H1 (cell line): ENCODE measurements around the gene RELN. TPM values are rescaled to one million over a fixed set of nuclear protein-coding genes. Genes with fewer than 3 reads are reported as not detected.

Experiments used
- CTCF ChIA-PET: fragments of 300-600 bp; sonication (Branson Sonifier 250); formaldehyde crosslinking; loops from one replicate; lab custom pipeline; 2021; ENCODE audit not compliant: partially characterized antibody; lab: Charles Lee
- POLR2A ChIA-PET: fragments of 300-600 bp; sonication (Branson Sonifier 250); formaldehyde crosslinking; loops from one replicate; lab custom pipeline; 2021; ENCODE audit warnings: inconsistent platforms; ENCODE audit not compliant: partially characterized antibody; lab: Charles Lee
- DNase-seq, 2 experiments: peaks; one replicate each; pipeline versions ENCODE4 v3.0.0 to v3.0.0-alpha.2; 2010 to 2022; ENCODE audit warnings: low spot score in 2 of 2, low read depth in 1 of 2, mixed read lengths in 1 of 2
- FAIRE-seq: peaks from 2 replicates; lab custom pipeline; 2011; peaks lifted over from hg19 to GRCh38; lab: Jason Lieb, UNC
- H2AFZ ChIP-seq: 2 replicates; pipeline ENCODE4 v1.8.1; 2012; ENCODE audit warnings: low read length, inconsistent platforms
- H2AK5ac ChIP-seq: 2 replicates; pipeline ENCODE4 v1.6.1; 2013; ENCODE audit warnings: low read depth, low read length
- H2BK120ac ChIP-seq: replicated peaks from 2 replicates; pipeline ENCODE3; 2013; ENCODE audit warnings: low read depth, low read length, inconsistent platforms
- H2BK12ac ChIP-seq: 2 replicates; pipeline ENCODE4 v1.6.1; 2013; ENCODE audit warnings: low read depth, low read length
- H2BK15ac ChIP-seq: 2 replicates; pipeline ENCODE4 v1.6.1; 2013; ENCODE audit warnings: low read length
- H2BK20ac ChIP-seq: 2 replicates; pipeline ENCODE4 v1.6.1; 2013; ENCODE audit warnings: low read length
- H2BK5ac ChIP-seq: 2 replicates; pipeline ENCODE4 v1.6.1; 2013; ENCODE audit warnings: low read depth, low read length
- H3K14ac ChIP-seq: 2 replicates; pipeline ENCODE4 v1.6.1; 2013; ENCODE audit warnings: inconsistent platforms; ENCODE audit not compliant: insufficient read length
- H3K18ac ChIP-seq: 2 replicates; pipeline ENCODE4 v1.6.1; 2013; ENCODE audit warnings: low read length; ENCODE audit errors: extremely low read depth
- H3K23ac ChIP-seq: 2 replicates; pipeline ENCODE4 v1.6.1; 2013; ENCODE audit warnings: inconsistent platforms; ENCODE audit not compliant: insufficient read length
- H3K23me2 ChIP-seq: 2 replicates; pipeline ENCODE4 v1.6.1; 2013; ENCODE audit warnings: low read depth, low read length
- H3K27ac ChIP-seq: 2 replicates; pipeline ENCODE4 v1.6.1; 2011; ENCODE audit warnings: low read depth, low read length, inconsistent platforms
- H3K27me3 ChIP-seq, 4 experiments: replicated peaks in 1 of 4; 1 replicate in 1 of 4; 2 replicates in 3 of 4; pipeline versions ENCODE4 v1.6.1 to v1.8.1; 2011 to 2013; ENCODE audit warnings: low read length in 3 of 4, mild to moderate bottlenecking in 3 of 4, inconsistent platforms in 2 of 4, mixed read lengths in 2 of 4, moderate library complexity in 1 of 4; ENCODE audit not compliant: control insufficient read depth in 3 of 4, insufficient read depth in 3 of 4; ENCODE audit errors: extremely low read depth in 1 of 4
- H3K36me3 ChIP-seq, 4 experiments: 2 replicates each; pipeline versions ENCODE4 v1.6.1 to v1.8.1; 2011 to 2013; ENCODE audit warnings: mild to moderate bottlenecking in 4 of 4, low read length in 3 of 4, moderate library complexity in 2 of 4, control low read depth in 1 of 4, inconsistent platforms in 1 of 4; ENCODE audit not compliant: insufficient read depth in 4 of 4, control insufficient read depth in 2 of 4
- H3K4ac ChIP-seq: replicated peaks from 2 replicates; pipeline ENCODE3; 2013; ENCODE audit warnings: low read length, low read depth, mixed read lengths, inconsistent platforms; ENCODE audit not compliant: insufficient read length
- H3K4me1 ChIP-seq, 4 experiments: replicated peaks in 1 of 4; 1 replicate in 1 of 4; 2 replicates in 3 of 4; pipeline versions ENCODE4 v1.6.1 to v1.8.1; 2011 to 2013; ENCODE audit warnings: low read length in 3 of 4, inconsistent platforms in 2 of 4, mixed read lengths in 1 of 4; ENCODE audit not compliant: insufficient read depth in 4 of 4, control insufficient read depth in 3 of 4
- H3K4me2 ChIP-seq, 2 experiments: 2 replicates each; pipeline versions ENCODE4 v1.6.1 to v1.8.1; 2011 to 2013; ENCODE audit warnings: low read depth in 2 of 2, low read length in 2 of 2, control low read depth in 1 of 2, inconsistent platforms in 1 of 2, mild to moderate bottlenecking in 1 of 2; ENCODE audit not compliant: insufficient read depth in 1 of 2
- H3K4me3 ChIP-seq, 4 experiments: fragments of 200-600, 300-600 bp in 1 of 4; sonication (generic), shearing (Covaris generic), sonication (Bioruptor Twin) in 1 of 4; 2 replicates each; pipeline versions ENCODE4 v1.5.1 to v1.8.1; 2011 to 2016; ENCODE audit warnings: low read length in 4 of 4, low read depth in 3 of 4, control low read depth in 2 of 4, inconsistent platforms in 2 of 4, mild to moderate bottlenecking in 2 of 4, mixed read lengths in 1 of 4, moderate library complexity in 1 of 4; ENCODE audit not compliant: insufficient read depth in 2 of 4; ENCODE audit errors: extremely low read depth in 1 of 4
- H3K56ac ChIP-seq: replicated peaks from 2 replicates; pipeline ENCODE3; 2013; ENCODE audit warnings: low read depth, mild to moderate bottlenecking, mixed read lengths, low read length, inconsistent platforms; ENCODE audit not compliant: insufficient read length
- H3K79me1 ChIP-seq: 2 replicates; pipeline ENCODE4 v1.6.1; 2013; ENCODE audit warnings: low read depth, low read length, control low read depth
- H3K79me2 ChIP-seq, 2 experiments: 2 replicates each; pipeline versions ENCODE4 v1.6.1 to v1.8.1; 2012 to 2013; ENCODE audit warnings: low read length in 2 of 2, mild to moderate bottlenecking in 2 of 2, inconsistent platforms in 1 of 2; ENCODE audit not compliant: insufficient read depth in 2 of 2, control insufficient read depth in 1 of 2
- H3K9ac ChIP-seq, 4 experiments: replicated peaks in 1 of 4; 1 replicate in 1 of 4; 2 replicates in 3 of 4; pipeline versions ENCODE4 v1.6.1 to v1.8.1; 2011 to 2013; ENCODE audit warnings: low read depth in 3 of 4, low read length in 3 of 4, control low read depth in 2 of 4, mild to moderate bottlenecking in 2 of 4, moderate library complexity in 2 of 4, inconsistent platforms in 1 of 4; ENCODE audit errors: extremely low read depth in 1 of 4
- H3K9me3 ChIP-seq, 2 experiments: 2 replicates each; pipeline versions ENCODE4 v1.6.1 to v1.8.1; 2012 to 2013; ENCODE audit warnings: mild to moderate bottlenecking in 2 of 2, moderate library complexity in 2 of 2, control low read depth in 1 of 2, inconsistent platforms in 1 of 2, low read depth in 1 of 2, low read length in 1 of 2, mixed read lengths in 1 of 2; ENCODE audit not compliant: insufficient read depth in 2 of 2
- H4K20me1 ChIP-seq, 2 experiments: replicated peaks in 1 of 2; 2 replicates each; pipeline versions ENCODE3 to v1.8.1; 2011 to 2013; ENCODE audit warnings: inconsistent platforms in 2 of 2, low read length in 2 of 2, mild to moderate bottlenecking in 1 of 2; ENCODE audit not compliant: insufficient read depth in 2 of 2, control insufficient read depth in 1 of 2
- H4K5ac ChIP-seq: 2 replicates; pipeline ENCODE4 v1.6.1; 2013; ENCODE audit warnings: low read length, low read depth, mixed read lengths, inconsistent platforms; ENCODE audit not compliant: insufficient read length
- H4K8ac ChIP-seq: 2 replicates; pipeline ENCODE4 v1.8.0; 2013; ENCODE audit warnings: mild to moderate bottlenecking, moderate library complexity, low read length, inconsistent platforms; ENCODE audit not compliant: insufficient read depth; ENCODE audit errors: extremely low read depth
- H4K91ac ChIP-seq: replicated peaks from 2 replicates; pipeline ENCODE3; 2013; ENCODE audit warnings: low read length, mixed read lengths, inconsistent platforms; ENCODE audit not compliant: insufficient read length
- ATF2 ChIP-seq: IDR thresholded peaks from 2 replicates; pipeline ENCODE4 v1.6.1; 2012; ENCODE audit warnings: low read length, inconsistent platforms
- BRCA1 ChIP-seq: IDR thresholded peaks from 2 replicates; pipeline ENCODE4 v1.6.1; 2012; ENCODE audit warnings: low read depth, low read length, improper control_type of control experiment
- CBX8 ChIP-seq: fragments of 300-800, 300-1000 bp; sonication (generic); IDR thresholded peaks from 2 replicates; pipeline ENCODE4 v1.7.1; 2016; ENCODE audit warnings: low read depth, low read length, borderline replicate concordance
- EP300 ChIP-seq, 2 experiments: IDR thresholded peaks; 1 replicate in 1 of 2; 2 replicates in 1 of 2; pipeline ENCODE4 v1.6.1; 2011 to 2012; ENCODE audit warnings: low read depth in 2 of 2, low read length in 2 of 2, mild to moderate bottlenecking in 2 of 2, borderline replicate concordance in 1 of 2, inconsistent platforms in 1 of 2, moderate library complexity in 1 of 2
- FOSL1 ChIP-seq: IDR thresholded peaks from 2 replicates; pipeline ENCODE4 v1.6.1; 2011; ENCODE audit warnings: mild to moderate bottlenecking, low read depth, low read length, moderate library complexity; ENCODE audit not compliant: insufficient read depth
- KDM5A ChIP-seq: fragments of 200-600 bp; IDR thresholded peaks from 2 replicates; pipeline ENCODE4 v1.7.1; 2012; ENCODE audit warnings: mild to moderate bottlenecking, low read length, inconsistent platforms, mixed read lengths
- SIN3A ChIP-seq, 2 experiments: IDR thresholded peaks in 1 of 2; conservative IDR thresholded peaks in 1 of 2; 2 replicates each; pipeline ENCODE4 v1.6.1; 2011 to 2012; ENCODE audit warnings: low read length in 2 of 2, improper control_type of control experiment in 1 of 2, low read depth in 1 of 2, mild to moderate bottlenecking in 1 of 2
- SP1 ChIP-seq: IDR thresholded peaks from 2 replicates; pipeline ENCODE4 v1.6.1; 2011; ENCODE audit warnings: low read depth, low read length
- WGBS, 2 experiments: shearing (Covaris generic) in 1 of 2; methylation state at CpG; one replicate each; pipeline versions ENCODE4 v1.1.6 to v1.1.7; 2013 to 2015; ENCODE audit warnings: low lambda C conversion rate in 2 of 2, mixed read lengths in 2 of 2, inconsistent platforms in 1 of 2, low coverage in 1 of 2, missing lambda C conversion rate in 1 of 2; ENCODE audit not compliant: insufficient replicate concordance in 2 of 2, insufficient coverage in 1 of 2, insufficient read length in 1 of 2; ENCODE audit errors: extremely low coverage in 1 of 2, missing lambda C conversion rate in 1 of 2; 5-methylcytosine and 5-hydroxymethylcytosine counted together
- polyA plus RNA-seq, 7 experiments: library from polyadenylated mRNA; depleted of rRNA in 3 of 7; stranded (reverse) in 5 of 7; unstranded in 2 of 7; fragments of >200 nt in 5 of 7; fragments of 200-250 nt in 2 of 7; gene quantifications; 1 replicate in 5 of 7; 2 replicates in 1 of 7; 4 replicates in 1 of 7; pipeline versions ENCODE4 v1.2.1 to v1.2.3, GENCODE V29; 2011 to 2013; ENCODE audit warnings: missing spikeins in 2 of 7, mixed read lengths in 2 of 7
- total RNA-seq: library from RNA; stranded (reverse); fragmentation: NEBNext Ultra II Directional; extraction: Animal tissue kit (Norgen Biotek cat#: 25700); gene quantifications from 2 replicates; pipeline ENCODE4 v1.2.1, GENCODE V29; 2021

RELN gene
- total and polyA plus RNA-seq, 2 of the 8 experiments (the other 6 are each of a cell fraction or from before 2014, with no cell fraction given) = 0.03 to 0.07 TPM

GRCh38 chr7:103480771-103481170, 508.7 kb downstream of the RELN start:
- Histone ChIP-seq H4K20me1 (no peaks in the 10 kb centered on the region), H2BK20ac (no peak overlapping the region), H3K79me2 (no peaks in the 10 kb centered on the region), H3K56ac (no peak overlapping the region), H3K36me3 (no peaks in the 10 kb centered on the region), H2BK5ac (no peak overlapping the region), H3K27ac (no peak overlapping the region), H3K4me3 (no peak overlapping the region), H4K5ac (no peak overlapping the region), H2AFZ (no peak overlapping the region), H3K4me1 (no peaks in the 10 kb centered on the region), H3K14ac (no peak overlapping the region), H3K79me1 (no peaks in the 10 kb centered on the region), H2BK12ac (no peak overlapping the region), H2BK15ac (no peak overlapping the region), H3K9me3 (no peaks in the 10 kb centered on the region), H2AK5ac (no peak overlapping the region), H2BK120ac (no peak overlapping the region), H3K23ac (no peak overlapping the region), H3K4ac (no peak overlapping the region)
- ChIA-PET POLR2A (no interaction called here), CTCF (interaction anchor here (0.6 kb wide), 1 partner anchor 1069 kb away, joined by 3 read pairs; no protein-coding TSS in a partner anchor)
- 84% methylated on average over 2 of the region's 2 CpGs; no CpG with 5 or more reads in 1 of the 2 experiments for WGBS, 2 experiments
- FAIRE-seq = no peak
- DNase-seq = no peak
- TF ChIP-seq SP1 (no peak), BRCA1 (no peak), CBX8 (no peak), SIN3A (conservative IDR thresholded peaks at IDR 0.05 in 1 of 2, IDR thresholded peaks at IDR 0.05 in 1 of 2; ENCODE audit: low read depth in 1 of 2, low read length in 2 of 2) (no peak), ATF2 (no peak), FOSL1 (no peak), KDM5A (no peak), EP300 (IDR thresholded peaks at IDR 0.05; ENCODE audit: borderline replicate concordance in 1 of 2, low read depth in 2 of 2, low read length in 2 of 2) (no peak)
- TF ChIP-seq, all 59 proteins: peak for 0
- no peak overlapping the region for H4K8ac ChIP-seq
- no peaks in the 10 kb centered on the region for H3K27me3 ChIP-seq
- no peaks in the 10 kb centered on the region for H3K23me2 ChIP-seq
- H3K18ac ChIP-seq = no peak overlapping the region
- H4K91ac ChIP-seq = no peak overlapping the region
- H3K4me2 ChIP-seq = no peak overlapping the region
- H3K9ac ChIP-seq = no peak overlapping the region
